ENCODE results near the gene ZEB2.

Gene ZEB2

GRCh38 chr2:144512470-144512869, 7.4 kb downstream of the ZEB2 start:
- no peak for DNase-seq

GRCh38 chr2:144511937-144512336, 8.0 kb downstream of the ZEB2 start:
- DNase-seq, result no peak

- no peak for DNase-seq
Measured at GRCh38 chr2:144511226-144511810, 8.6 kb downstream of the ZEB2 start.

- no peak for DNase-seq
Measured at GRCh38 chr2:144510294-144510991, 9.5 kb downstream of the ZEB2 start.

GRCh38 chr2:144509879-144510221, 10.1 kb downstream of the ZEB2 start:
- no peak for DNase-seq

GRCh38 chr2:144509001-144509878, 10.7 kb downstream of the ZEB2 start:
- DNase-seq, result no peak

- no peak for DNase-seq
Measured at GRCh38 chr2:144508172-144508851, 11.6 kb downstream of the ZEB2 start.

GRCh38 chr2:144507441-144508171, 12.3 kb downstream of the ZEB2 start:
- DNase-seq, result no peak

- DNase-seq, result no peak
Measured at GRCh38 chr2:144505245-144505831, 14.6 kb downstream of the ZEB2 start.

- no peak for DNase-seq
Measured at GRCh38 chr2:144504218-144504641, 15.7 kb downstream of the ZEB2 start.

- no peak for DNase-seq
Measured at GRCh38 chr2:144503242-144503641, 16.7 kb downstream of the ZEB2 start.

- no peak for DNase-seq
Measured at GRCh38 chr2:144502369-144502768, 17.6 kb downstream of the ZEB2 start.

- DNase-seq, result no peak
Measured at GRCh38 chr2:144501627-144502026, 18.3 kb downstream of the ZEB2 start.

- no peak for DNase-seq
Measured at GRCh38 chr2:144501118-144501517, 18.8 kb downstream of the ZEB2 start.

- DNase-seq, result no peak
Measured at GRCh38 chr2:144500563-144500962, 19.4 kb downstream of the ZEB2 start.

GRCh38 chr2:144498277-144498676, 21.6 kb downstream of the ZEB2 start:
- DNase-seq, result no peak

GRCh38 chr2:144496977-144497598, 22.8 kb downstream of the ZEB2 start:
- no peak for DNase-seq

- no peak for DNase-seq
Measured at GRCh38 chr2:144496092-144496976, 23.6 kb downstream of the ZEB2 start.

GRCh38 chr2:144495227-144496091, 24.5 kb downstream of the ZEB2 start:
- DNase-seq, result no peak

Measured in NCI-H1694 treated with DMSO at 0.1 percent for 48 hours (cell line).